HEK293T (cell line): Measurements from ENCODE around the gene HOXC6.

ENCODE experiments used
- CTCF ChIA-PET: fragments of 350-600 bp; formaldehyde crosslinking; extraction: SDS; loops from one replicate; lab custom pipeline; 2021; ENCODE audit warnings: antibody characterized with exemption, inconsistent platforms; lab: Yijun Ruan, JAX
- POLR2A ChIA-PET: fragments of 350-600 bp; formaldehyde crosslinking; extraction: SDS; loops from one replicate; lab custom pipeline; 2020; ENCODE audit warnings: antibody characterized with exemption, inconsistent platforms; lab: Yijun Ruan, JAX
- DNase-seq: peaks from one replicate; pipeline ENCODE4 v3.0.0; 2012; ENCODE audit warnings: mixed read lengths; ENCODE audit errors: extremely low spot score
- ARNT ChIP-seq: fragments of 450-650 bp; IDR thresholded peaks from 2 replicates; pipeline ENCODE4 v1.6.1; 2017; ENCODE audit warnings: mild to moderate bottlenecking
- BHLHE40 ChIP-seq: fragments of 450-650 bp; IDR thresholded peaks from 2 replicates; pipeline ENCODE4 v1.6.1; 2016; ENCODE audit warnings: mild to moderate bottlenecking, moderate library complexity, borderline replicate concordance
- CTBP1 ChIP-seq: fragments of 450-650 bp; IDR thresholded peaks from 2 replicates; pipeline ENCODE4 v1.6.1; 2016; ENCODE audit warnings: borderline replicate concordance
- ELF4 ChIP-seq: fragments of 450-650 bp; IDR thresholded peaks from 2 replicates; pipeline ENCODE4 v1.6.1; 2017; ENCODE audit warnings: antibody characterized with exemption
- FOXA1 ChIP-seq: fragments of 450-650 bp; IDR thresholded peaks from 2 replicates; pipeline ENCODE4 v1.6.1; 2016; ENCODE audit warnings: mild to moderate bottlenecking
- FOXK2 ChIP-seq: fragments of 450-650 bp; IDR thresholded peaks from 2 replicates; pipeline ENCODE4 v1.6.1; 2016; ENCODE audit warnings: mild to moderate bottlenecking
- FOXM1 ChIP-seq: fragments of 450-650 bp; IDR thresholded peaks from 2 replicates; pipeline ENCODE4 v1.6.1; 2017; ENCODE audit warnings: mild to moderate bottlenecking, borderline replicate concordance
- HDGF ChIP-seq: fragments of 450-650 bp; IDR thresholded peaks from 2 replicates; pipeline ENCODE4 v1.6.1; 2017; ENCODE audit warnings: antibody characterized with exemption, borderline replicate concordance
- L3MBTL2 ChIP-seq: fragments of 450-650 bp; conservative IDR thresholded peaks from 2 replicates; pipeline ENCODE4 v1.6.1; 2016; ENCODE audit warnings: mild to moderate bottlenecking
- LEF1 ChIP-seq: fragments of 450-650 bp; IDR thresholded peaks from 2 replicates; pipeline ENCODE4 v1.6.1; 2017; ENCODE audit warnings: mild to moderate bottlenecking, borderline replicate concordance
- NFRKB ChIP-seq: fragments of 450-650 bp; IDR thresholded peaks from 2 replicates; pipeline ENCODE4 v1.6.1; 2016; ENCODE audit warnings: mild to moderate bottlenecking, moderate library complexity
- PKNOX1 ChIP-seq: fragments of 450-650 bp; IDR thresholded peaks from 2 replicates; pipeline ENCODE4 v1.6.1; 2016
- SP1 ChIP-seq: fragments of 450-650 bp; IDR thresholded peaks from 2 replicates; pipeline ENCODE4 v1.6.1; 2017
- SUZ12 ChIP-seq: fragments of 450-650 bp; IDR thresholded peaks from 2 replicates; pipeline ENCODE4 v1.6.1; 2016; ENCODE audit warnings: mild to moderate bottlenecking
- TARDBP ChIP-seq: fragments of 450-650 bp; IDR thresholded peaks from 2 replicates; pipeline ENCODE4 v1.6.1; 2016
- ZNF384 ChIP-seq: fragments of 450-650 bp; IDR thresholded peaks from 2 replicates; pipeline ENCODE4 v1.6.1; 2016

HOXC6 gene

GRCh38 chr12:53981634-53982565 is 46.3 kb upstream of the HOXC6 start:
- DNase-seq = no peak
- POLR2A ChIA-PET = no interaction called here
- CTCF ChIA-PET = no interaction called here
- no peak for TF ChIP-seq FOXM1
- no peak for TF ChIP-seq LEF1
- TF ChIP-seq NFRKB = no peak
- TF ChIP-seq ARNT = no peak
- no peak for TF ChIP-seq PKNOX1
- no peak for TF ChIP-seq CTBP1
- TF ChIP-seq ELF4 = no peak
- TF ChIP-seq TARDBP = no peak
- TF ChIP-seq FOXA1 = no peak
- no peak for TF ChIP-seq SP1
- no peak for TF ChIP-seq ZNF384
- no peak for TF ChIP-seq FOXK2
- no peak for TF ChIP-seq L3MBTL2
- no peak for TF ChIP-seq BHLHE40
- no peak for TF ChIP-seq HDGF
- no peak for TF ChIP-seq SUZ12

DNA sequence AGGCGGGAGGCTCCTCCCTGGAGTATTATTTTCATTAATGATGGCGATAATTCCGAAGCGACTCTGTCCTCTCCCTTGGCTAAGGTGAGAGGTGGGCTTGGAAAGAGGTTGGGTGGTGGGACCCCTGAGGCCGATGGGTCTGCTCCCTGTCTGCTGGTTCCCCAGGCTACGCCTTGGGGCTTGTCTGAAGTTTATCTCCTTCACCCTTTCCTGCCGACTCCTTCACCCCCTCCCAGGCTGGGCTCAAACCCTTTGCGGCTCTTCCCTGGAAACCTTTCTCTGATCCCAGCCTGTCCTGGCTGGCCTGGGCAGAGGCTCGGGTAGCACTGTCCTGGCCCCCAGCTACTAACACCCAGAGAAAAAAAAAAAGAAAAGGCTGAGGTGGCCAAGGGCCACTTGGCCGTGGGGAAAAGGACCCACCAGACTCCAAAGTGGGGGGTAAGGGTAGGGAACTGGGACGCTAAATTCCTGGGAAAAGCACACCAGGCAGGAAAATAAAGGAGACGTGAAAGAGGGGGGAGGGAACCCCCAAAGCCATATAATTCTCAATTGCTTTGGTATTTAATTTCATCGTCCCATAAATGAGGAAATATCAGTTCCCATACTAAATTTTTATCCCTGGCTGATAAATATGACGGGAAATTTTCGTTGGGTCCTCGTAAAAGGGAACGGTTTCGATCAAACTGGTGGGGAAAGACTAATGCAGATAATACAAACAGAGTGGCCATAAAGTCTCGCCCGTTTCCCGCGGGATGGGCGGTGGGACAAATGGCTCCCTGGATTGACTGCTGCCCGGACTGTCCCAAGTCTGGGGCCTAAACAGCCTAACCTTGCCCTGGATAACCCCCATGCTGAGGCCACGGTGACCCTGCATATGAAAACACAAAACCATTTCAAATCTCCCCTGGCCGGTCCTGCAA is 45.3 kb upstream of the HOXC6 start:
- DNase-seq = no peak
- POLR2A ChIA-PET = no interaction called here
- TF ChIP-seq BHLHE40 (no peak), ZNF384 (no peak), FOXK2 (no peak), L3MBTL2 (no peak), ELF4 (no peak), PKNOX1 (no peak), FOXA1 (no peak), SP1 (no peak), FOXM1 (no peak), TARDBP (no peak), NFRKB (no peak)
- CTCF ChIA-PET = no interaction called here

- no peak for DNase-seq
- TF ChIP-seq FOXM1 (no peak), HDGF (no peak), ZNF384 (no peak), SUZ12 (no peak), TARDBP (no peak), NFRKB (no peak), FOXA1 (no peak), FOXK2 (no peak), PKNOX1 (no peak), SP1 (no peak), CTBP1 (no peak), ARNT (no peak), L3MBTL2 (no peak), LEF1 (no peak), BHLHE40 (no peak), ELF4 (no peak)
- ChIA-PET CTCF (no interaction called here), POLR2A (no interaction called here)
Measured at GRCh38 chr12:53983568-53983949, 44.7 kb upstream of the HOXC6 start.

- POLR2A ChIA-PET = interaction anchor here (1.3 kb wide), 1 partner anchor 15 kb away, joined by 4 read pairs; no protein-coding TSS in a partner anchor
- no peak for DNase-seq
- TF ChIP-seq NFRKB (no peak), HDGF (no peak), FOXA1 (no peak), PKNOX1 (no peak), ZNF384 (no peak), CTBP1 (no peak), L3MBTL2 (no peak), LEF1 (no peak), BHLHE40 (no peak), TARDBP (no peak)
- CTCF ChIA-PET = interaction anchor here (1.2 to 5.6 kb wide), 7 partner anchors 7 to 224 kb away, joined by 3 to 44 read pairs (median 8); partner anchors contain the start of genes HOXC5 and HOXC9
Measured at GRCh38 chr12:53983950-53984572, 44.2 kb upstream of the HOXC6 start.
